Stimulated activated CD4-positive, alpha-beta T cell treated with anti-CD3 and anti-CD28 coated beads, Interleukin-2, amount 100 ng/mL, for 48 hours (primary cell): ENCODE results near the gene RHOC.

Experiments used
- DNase-seq, 2 donors: peaks; one replicate each; pipeline ENCODE4 v3.0.0-alpha.2; 2020

The RHOC gene

GRCh38 chr1:112676543-112676942, 30.4 kb downstream of the RHOC start:
- no peak for DNase-seq

GRCh38 chr1:112675728-112676381, 31.1 kb downstream of the RHOC start:
- DNase-seq: no peak

- DNase-seq: peak; percentile 24 to 44
These were observed 31.8 kb downstream of the RHOC start for GRCh38 chr1:112674986-112675727.

- DNase-seq: peak; percentile 51 to 55
These were observed 32.4 kb downstream of the RHOC start, which contains the start of gene MOV10 for GRCh38 chr1:112674440-112674985. Gene MOV10, plus strand, starts transcription at chr1:112674659. Its CDS starts 254 bp downstream, at chr1:112674913.

- no peak for DNase-seq
These were observed 33.1 kb downstream of the RHOC start for GRCh38 chr1:112673592-112674439.

- no peak for DNase-seq
These were observed 34.1 kb downstream of the RHOC start for GRCh38 chr1:112672842-112673241.

- no peak for DNase-seq
These were observed 34.9 kb downstream of the RHOC start for GRCh38 chr1:112672009-112672408.

- no peak for DNase-seq
These were observed 40.0 kb downstream of the RHOC start for GRCh38 chr1:112666946-112667345.

GRCh38 chr1:112665857-112666256, 41.1 kb downstream of the RHOC start:
- no peak for DNase-seq

- DNase-seq: no peak
These were observed 55.7 kb downstream of the RHOC start for GRCh38 chr1:112651205-112651604.
